Stimulated activated naive CD4-positive, alpha-beta T cell (primary cell): ENCODE measurements around the gene RANBP3.
"Not testable (repeated sequence)": the region's sequence is repeated elsewhere in the genome, so short reads cannot be mapped to it uniquely, and the experiment has no call there.

ENCODE experiments used
- DNase-seq, 6 experiments: peaks; one replicate each; lab custom pipeline; 2025; lab: John Stamatoyannopoulos, UW

The RANBP3 gene

GRCh38 chr19:5977785-5978605, at the start of gene RANBP3:
Gene RANBP3 (minus strand): TSS chr19:5978140. CDS start chr19:5978082, 58 bp downstream.
- DNase-seq, result peak; percentile 89 to 99 (median 99)

- no peak for DNase-seq
These were observed 48.7 kb upstream of the RANBP3 start for GRCh38 chr19:6026390-6027227.

- not testable (repeated sequence) for DNase-seq
These were observed 46.8 kb upstream of the RANBP3 start for GRCh38 chr19:6024756-6025155.

- no peak for DNase-seq
These were observed 46.0 kb upstream of the RANBP3 start for GRCh38 chr19:6023936-6024335.

- no peak for DNase-seq
These were observed 45.2 kb upstream of the RANBP3 start for GRCh38 chr19:6023085-6023682.

GRCh38 chr19:6022570-6023064, 44.7 kb upstream of the RANBP3 start:
- no peak for DNase-seq

- peak; percentile 51 to 81 (median 70) for DNase-seq
These were observed 44.1 kb upstream of the RANBP3 start for GRCh38 chr19:6021878-6022569.

- no peak for DNase-seq
These were observed 43.2 kb upstream of the RANBP3 start for GRCh38 chr19:6020972-6021805.

- DNase-seq, result peak in 1 of 6 experiments; percentile 48
These were observed 42.4 kb upstream of the RANBP3 start for GRCh38 chr19:6020166-6020882.

- DNase-seq, result no peak
These were observed 40.8 kb upstream of the RANBP3 start for GRCh38 chr19:6018786-6019185.

- DNase-seq, result no peak
These were observed 39.6 kb upstream of the RANBP3 start for GRCh38 chr19:6017576-6017975.

- no peak for DNase-seq
These were observed 38.1 kb upstream of the RANBP3 start for GRCh38 chr19:6015841-6016545.

- DNase-seq, result no peak
These were observed 36.7 kb upstream of the RANBP3 start for GRCh38 chr19:6014551-6015135.

GRCh38 chr19:6012426-6013170, 34.7 kb upstream of the RANBP3 start:
- DNase-seq, result no peak

- no peak for DNase-seq
These were observed 33.9 kb upstream of the RANBP3 start for GRCh38 chr19:6011794-6012193.

- no peak for DNase-seq
These were observed 33.3 kb upstream of the RANBP3 start for GRCh38 chr19:6011206-6011605.

GRCh38 chr19:6010107-6010506, 32.2 kb upstream of the RANBP3 start:
- DNase-seq, result no peak

- DNase-seq, result no peak
These were observed 29.9 kb upstream of the RANBP3 start for GRCh38 chr19:6007866-6008265.
